T-helper 22 cell (primary cell): ENCODE data around the gene FEN1.

Source experiments
- DNase-seq: peaks from one replicate; pipeline ENCODE4 v3.0.0-alpha.2; 2020; ENCODE audit warnings: low read depth

Gene FEN1

GRCh38 chr11:61775106-61775505 lies 17.6 kb upstream of the FEN1 start:
- DNase-seq, result no peak

DNA sequence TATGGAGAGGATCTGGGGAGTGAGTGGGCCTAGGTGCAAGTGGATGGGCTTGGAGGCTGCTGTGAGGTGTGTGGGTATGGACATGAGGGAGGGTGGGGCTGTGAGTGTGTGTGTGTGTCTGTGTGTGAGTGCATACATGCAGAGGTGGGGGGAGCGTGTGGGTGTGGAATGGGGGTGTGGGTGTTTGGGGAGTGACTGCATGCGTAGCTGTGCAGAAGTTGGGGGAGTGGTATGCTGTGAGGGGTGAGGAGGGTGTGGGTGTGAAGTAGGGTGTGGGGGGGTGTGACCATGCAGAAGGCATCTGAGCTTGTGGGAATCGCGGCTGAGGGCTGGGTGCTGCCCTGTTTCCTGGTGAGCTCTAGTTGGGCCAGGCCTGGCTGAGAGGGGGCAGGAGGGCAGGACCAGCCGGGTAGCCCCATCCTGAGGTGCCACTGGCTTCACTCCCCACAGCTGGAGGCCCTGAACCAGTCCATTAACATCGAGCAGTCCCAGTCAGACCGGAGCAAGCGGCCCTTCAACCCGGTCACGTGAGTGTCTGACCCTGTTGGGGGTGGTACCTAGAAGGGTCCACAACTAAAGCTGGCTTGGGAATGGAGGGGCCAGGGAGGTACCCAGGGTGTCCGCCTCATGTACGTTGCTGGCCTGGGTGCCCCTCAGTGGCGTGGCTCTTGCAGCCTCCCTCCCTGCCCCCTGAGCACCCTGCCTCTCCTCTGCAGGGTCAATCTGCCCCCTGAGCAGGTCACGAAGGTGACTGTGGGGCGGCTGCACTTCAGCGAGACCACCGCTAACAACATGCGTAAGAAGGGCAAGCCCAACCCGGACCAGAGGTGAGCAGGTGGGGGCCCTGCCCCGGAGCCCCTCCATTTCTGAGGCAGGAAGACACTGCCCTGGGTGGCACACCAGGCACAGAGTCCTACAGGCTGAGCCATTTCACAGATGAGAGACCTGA lies 16.8 kb upstream of the FEN1 start:
- no peak for DNase-seq

- DNase-seq, result no peak
Measured at GRCh38 chr11:61776561-61777075, 16.1 kb upstream of the FEN1 start.

DNA sequence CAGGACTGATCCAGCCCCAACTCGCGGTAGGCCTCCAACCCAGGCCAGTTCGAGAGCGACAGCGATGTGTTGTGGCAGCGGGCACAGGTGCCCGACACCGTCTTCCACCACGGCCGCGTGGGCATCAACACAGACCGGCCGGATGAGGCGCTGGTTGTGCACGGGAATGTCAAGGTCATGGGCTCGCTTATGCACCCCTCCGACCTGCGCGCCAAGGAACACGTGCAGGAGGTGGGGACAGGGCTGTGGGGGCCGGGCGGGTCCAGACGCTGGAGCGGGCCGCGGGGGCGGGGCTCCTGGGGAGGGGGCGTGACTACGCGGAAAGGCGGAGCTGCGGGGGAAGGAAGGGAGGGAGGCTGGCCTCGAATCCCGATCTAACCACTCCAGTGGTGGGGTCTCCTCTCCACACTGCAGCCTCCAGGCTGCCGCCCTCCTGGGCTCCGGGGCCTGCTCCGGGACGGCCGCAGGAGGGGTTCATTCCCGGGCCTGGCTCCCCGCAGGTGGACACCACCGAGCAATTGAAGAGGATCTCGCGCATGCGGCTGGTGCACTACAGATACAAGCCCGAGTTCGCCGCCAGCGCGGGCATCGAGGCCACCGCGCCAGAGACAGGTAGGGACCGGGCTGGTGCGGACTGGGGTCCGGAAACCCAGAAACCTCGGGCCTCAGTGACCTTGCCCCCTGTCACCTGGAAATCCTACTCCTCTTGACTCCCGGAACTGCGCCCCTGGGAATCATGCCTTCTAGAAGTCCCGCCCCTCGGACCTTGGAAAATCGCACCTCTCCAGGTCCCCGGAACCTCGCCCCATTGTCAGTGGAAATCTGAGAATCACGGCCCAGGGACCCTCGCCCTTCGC lies 15.2 kb upstream of the FEN1 start:
- peak; percentile 55 for DNase-seq

GRCh38 chr11:61778357-61778886 lies 14.3 kb upstream of the FEN1 start:
- no peak for DNase-seq

GRCh38 chr11:61778920-61779650 lies 13.6 kb upstream of the FEN1 start:
- no peak for DNase-seq

DNA sequence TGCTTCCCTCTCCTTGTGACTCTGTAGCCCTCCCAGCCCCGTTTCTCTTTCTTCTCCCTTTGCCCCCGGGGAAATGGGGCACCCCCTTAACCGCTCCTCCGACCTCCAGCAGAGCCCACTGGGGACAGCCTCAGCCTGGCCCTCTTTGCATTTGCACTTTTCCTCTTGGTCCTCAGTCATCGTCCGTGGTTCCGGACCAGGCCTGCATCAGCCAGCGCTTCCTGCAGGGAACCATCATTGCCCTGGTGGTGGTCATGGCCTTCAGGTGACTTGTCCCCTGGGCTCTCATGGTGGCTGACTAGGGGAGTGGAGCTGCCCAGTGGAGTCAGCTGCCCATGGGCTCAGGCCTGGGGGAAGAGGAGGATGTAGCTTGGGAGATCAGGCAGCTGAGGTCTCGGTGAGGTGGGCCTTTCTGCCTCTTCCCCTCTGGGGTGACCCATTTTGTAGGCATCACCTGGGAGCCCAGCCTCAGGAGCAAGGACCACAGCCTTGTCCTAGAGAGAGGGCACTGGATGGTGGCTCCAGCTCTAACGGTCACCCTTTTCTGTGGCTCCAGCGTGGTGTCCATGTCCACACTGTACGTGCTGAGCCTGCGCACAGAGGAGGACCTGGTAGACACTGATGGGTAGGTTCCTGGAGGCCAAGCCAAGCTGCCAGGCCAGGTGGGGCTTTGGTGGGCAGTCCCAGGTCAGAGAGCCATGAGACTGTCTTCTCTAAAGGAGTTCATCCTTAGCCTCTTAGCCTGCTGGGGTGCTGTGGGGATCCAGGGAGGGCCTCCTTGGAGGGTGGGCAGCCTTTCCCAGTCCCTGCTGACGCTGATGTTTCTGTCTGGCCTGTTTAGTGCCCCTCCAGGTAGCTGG lies 12.8 kb upstream of the FEN1 start:
- DNase-seq, result no peak

GRCh38 chr11:61780581-61781162 lies 12.0 kb upstream of the FEN1 start:
- DNase-seq, result no peak

DNA sequence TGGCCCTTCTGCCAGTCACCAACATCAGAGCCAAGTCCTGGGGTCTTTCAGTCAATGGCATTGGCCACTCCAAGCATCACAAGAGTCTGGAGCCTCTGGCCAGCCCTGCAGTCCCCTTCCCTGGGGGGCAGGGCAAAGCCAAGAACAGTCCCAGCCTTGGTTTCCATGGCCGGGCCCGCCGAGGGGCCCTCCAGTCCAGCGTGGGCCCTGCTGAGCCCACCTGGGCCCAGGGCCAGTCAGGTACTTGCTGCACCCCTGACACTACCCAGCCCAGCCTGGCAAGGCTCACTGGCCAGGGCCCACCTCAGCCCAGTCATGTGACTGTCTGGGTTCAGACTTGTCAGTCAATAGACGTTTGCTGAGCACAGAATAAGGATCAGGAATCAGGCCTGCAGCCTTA lies 11.1 kb upstream of the FEN1 start:
- no peak for DNase-seq

DNA sequence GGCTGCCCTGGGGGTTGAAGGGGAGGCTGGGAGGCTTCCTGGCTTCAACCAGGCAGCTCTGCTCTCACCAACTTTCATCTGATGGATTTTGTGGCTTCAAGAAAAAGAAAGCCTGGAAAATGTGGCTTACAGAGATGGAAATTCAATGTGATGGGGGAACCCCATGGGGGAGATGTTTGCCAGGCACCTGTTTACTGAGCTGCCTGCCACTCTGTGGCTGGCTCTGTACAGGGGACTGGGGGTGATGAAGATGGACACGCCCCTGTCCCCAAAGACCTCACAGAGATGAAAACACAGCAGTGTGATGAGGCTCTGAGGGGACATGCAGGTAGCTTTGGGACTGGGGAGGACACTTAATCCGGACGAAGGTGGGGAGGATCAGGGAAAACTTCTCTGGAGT lies 10.4 kb upstream of the FEN1 start:
- no peak for DNase-seq

- no peak for DNase-seq
Measured at GRCh38 chr11:61782841-61783240, 9.9 kb upstream of the FEN1 start.

GRCh38 chr11:61783717-61784505 lies 8.8 kb upstream of the FEN1 start:
- DNase-seq, result no peak

DNA sequence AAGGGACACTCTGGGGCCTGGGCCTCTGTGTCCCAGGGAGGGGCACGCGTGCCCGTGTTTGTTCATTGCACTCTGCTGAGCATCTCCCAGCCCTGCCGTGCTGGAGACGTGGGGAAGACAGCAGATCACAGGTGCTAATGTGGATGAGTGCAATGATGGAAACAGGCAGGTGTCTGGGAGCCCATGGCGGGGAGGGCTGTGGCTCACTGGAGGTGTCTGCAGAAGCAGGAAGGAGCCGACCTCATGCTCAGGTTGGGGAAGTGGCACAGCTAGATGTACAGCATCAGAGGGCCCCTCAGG lies 8.3 kb upstream of the FEN1 start:
- DNase-seq, result no peak

DNA sequence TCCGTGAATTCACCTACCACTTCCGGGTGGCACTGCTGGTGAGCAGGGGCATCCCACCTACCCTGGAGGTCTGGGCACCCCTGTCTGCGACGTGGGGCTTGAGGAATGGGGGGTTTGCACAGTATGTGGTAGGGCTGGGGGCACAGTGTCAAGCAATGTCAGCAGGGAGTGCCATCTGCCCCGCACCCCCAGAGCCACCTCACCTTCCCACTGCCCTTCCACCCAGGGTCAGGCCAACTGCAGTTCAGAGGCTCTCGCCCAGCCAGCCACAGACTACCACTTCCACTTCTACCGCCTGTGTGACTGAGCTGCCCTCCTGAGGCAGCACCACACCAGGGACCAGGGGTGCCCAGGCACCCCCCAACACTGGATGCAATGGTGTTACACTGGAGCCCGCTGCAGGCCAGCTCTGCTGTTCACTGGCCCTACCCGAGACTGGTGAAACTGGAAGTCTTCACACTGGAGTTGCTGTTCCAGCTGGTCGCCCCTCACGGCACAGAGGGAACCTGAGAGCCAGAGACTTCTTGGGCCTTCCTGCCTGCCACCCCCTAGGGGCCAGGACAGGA lies 6.8 kb upstream of the FEN1 start:
- no peak for DNase-seq

- no peak for DNase-seq
Measured at GRCh38 chr11:61787928-61788491, 4.7 kb upstream of the FEN1 start.

DNA sequence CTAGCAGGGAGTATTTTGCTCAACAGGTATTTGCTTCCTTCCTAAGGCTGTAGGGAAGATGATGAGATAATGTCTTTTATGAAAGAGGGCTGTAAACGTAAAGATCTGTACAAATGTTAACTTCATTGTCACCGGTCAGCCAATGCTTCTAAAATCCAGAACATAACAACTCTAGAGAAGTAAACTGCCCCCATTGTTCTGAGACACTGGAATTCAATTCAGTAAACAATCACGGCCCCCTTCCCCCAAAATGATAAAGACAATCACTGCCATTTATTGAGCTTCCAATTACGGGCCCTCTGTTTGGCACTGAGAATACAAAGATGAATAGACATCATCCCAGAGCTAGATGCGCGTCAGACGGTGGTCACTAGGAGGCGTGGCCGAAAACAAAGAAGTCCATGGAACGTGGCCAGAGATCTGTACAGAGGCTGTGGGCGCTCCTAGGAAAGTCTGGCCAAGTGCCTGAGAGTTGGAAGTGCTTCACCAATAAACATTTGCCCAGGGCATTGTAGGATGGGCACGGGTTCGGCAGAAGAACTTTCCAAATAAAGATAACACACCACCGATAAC lies 888 bp upstream of the FEN1 start:
- no peak for DNase-seq

- no peak for DNase-seq
Measured at GRCh38 chr11:61793083-61793828, 545 bp downstream of the FEN1 start.

DNA sequence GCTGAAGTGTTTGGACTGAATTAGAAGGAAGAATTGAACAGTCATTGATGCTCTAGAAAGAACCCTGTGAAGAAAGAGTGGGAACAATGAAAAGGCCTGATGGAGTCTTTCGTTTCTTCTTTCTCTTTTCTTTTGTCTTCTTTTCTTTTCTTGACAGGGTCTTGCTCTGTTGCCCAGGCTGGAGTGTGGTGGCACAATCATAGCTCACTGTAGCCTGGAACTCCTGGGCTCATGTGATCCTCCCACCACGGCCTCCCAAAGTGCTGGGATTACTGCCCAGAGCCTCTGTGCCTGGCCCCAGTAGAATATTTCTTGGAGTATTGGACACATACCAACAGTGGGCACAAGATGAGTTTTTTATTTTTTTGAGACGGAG lies 1.1 kb downstream of the FEN1 start:
- DNase-seq, result no peak
